GM12864 (cell line): Measurements from ENCODE around the gene LDLRAD3.

ENCODE experiments used
- DNase-seq: peaks from one replicate; pipeline ENCODE4 v3.0.0-alpha.2; 2011; ENCODE audit warnings: low read depth
- H3K4me3 ChIP-seq: 2 replicates; pipeline ENCODE4 v1.5.1; 2011; ENCODE audit warnings: mild to moderate bottlenecking, low read depth, low read length, control low read depth
- TF ChIP-seq, protein P1 (sequence below): IDR thresholded peaks from 2 replicates; pipeline ENCODE4 v1.5.1; 2011; ENCODE audit warnings: low read depth, mild to moderate bottlenecking, moderate library complexity, low read length, control low read depth, inconsistent platforms; ENCODE audit errors: missing control alignments

LDLRAD3 gene

DNA sequence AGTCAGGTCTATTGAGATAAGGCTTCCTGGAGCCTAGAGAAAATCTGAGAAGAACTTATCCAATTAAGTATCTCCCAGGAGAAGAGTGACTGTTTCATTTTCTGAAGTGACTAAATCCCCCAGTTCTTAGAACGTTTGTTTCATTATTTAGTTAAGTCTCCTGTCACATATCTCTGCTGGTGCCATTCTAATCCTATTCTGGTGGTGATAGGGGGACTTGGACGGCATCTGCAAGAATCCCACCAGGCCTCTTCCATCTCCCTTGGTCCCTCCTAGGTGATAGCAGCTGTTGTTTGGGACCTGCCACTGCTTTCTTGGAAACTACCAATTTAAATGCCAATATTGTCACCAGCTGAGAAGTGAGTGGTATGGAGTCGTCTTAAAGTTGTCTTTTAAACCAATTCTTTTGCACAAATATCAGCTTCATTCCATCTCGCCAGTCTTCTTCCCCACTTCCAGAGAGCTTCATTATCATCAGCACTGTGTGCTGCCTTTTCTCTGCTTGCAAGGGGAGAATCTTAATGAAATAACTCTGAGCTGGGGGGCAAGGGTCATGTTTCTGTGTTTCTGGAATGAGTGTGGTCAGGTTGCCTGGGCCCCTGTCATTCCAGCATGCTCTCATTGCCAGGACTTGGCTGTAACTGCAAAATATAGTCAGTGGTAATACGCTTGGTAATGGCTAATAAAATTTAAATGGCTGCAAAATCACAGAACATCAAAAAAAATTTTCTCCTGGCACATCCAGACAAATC is 104.8 kb downstream of the LDLRAD3 start:
- no peak overlapping the region for H3K4me3 ChIP-seq
- no peak for DNase-seq
- TF ChIP-seq, protein P1, sequence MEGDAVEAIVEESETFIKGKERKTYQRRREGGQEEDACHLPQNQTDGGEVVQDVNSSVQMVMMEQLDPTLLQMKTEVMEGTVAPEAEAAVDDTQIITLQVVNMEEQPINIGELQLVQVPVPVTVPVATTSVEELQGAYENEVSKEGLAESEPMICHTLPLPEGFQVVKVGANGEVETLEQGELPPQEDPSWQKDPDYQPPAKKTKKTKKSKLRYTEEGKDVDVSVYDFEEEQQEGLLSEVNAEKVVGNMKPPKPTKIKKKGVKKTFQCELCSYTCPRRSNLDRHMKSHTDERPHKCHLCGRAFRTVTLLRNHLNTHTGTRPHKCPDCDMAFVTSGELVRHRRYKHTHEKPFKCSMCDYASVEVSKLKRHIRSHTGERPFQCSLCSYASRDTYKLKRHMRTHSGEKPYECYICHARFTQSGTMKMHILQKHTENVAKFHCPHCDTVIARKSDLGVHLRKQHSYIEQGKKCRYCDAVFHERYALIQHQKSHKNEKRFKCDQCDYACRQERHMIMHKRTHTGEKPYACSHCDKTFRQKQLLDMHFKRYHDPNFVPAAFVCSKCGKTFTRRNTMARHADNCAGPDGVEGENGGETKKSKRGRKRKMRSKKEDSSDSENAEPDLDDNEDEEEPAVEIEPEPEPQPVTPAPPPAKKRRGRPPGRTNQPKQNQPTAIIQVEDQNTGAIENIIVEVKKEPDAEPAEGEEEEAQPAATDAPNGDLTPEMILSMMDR: no peak

DNA sequence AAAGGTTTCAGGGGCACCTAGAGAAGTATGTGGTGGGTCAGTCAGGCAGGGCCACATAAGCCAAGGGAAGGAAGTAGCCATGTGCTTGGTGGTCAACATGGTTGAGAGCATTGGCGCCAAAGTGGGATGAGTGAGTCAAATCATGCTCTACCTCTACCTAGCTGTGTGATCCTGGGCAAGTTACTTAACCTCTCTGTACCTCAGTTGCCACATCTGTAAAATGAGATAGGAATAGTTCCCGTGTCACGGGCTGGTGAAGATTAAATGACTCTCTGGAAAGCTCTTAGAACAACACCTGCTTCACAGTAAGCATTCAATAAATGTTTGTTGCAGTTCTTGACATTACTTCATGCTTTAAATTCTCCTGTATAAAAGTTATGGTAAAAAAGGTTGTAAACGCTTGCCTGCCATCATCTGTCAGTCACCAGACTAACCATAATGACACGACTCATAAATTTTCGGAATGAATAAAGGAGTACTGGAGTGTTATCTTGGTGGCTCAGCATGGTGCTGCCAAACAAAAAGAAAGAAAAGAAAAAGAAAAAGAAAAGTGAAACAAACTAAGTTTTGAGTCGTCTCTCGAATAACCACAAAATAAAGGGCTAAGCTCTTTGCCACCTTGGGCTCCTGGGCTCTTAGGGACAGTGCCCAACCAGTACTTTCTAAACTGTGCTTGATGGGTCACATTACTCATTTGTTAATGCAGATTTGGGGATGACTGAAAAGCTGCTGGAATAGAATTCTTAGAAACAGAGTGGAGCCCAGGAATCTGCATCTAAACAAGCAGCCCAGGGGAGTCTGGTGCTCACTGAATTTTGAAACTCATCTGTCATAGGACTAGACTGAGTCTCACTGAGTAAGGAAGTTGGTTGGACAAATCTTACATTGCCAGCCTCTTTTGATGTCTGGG is 107.6 kb downstream of the LDLRAD3 start:
- TF ChIP-seq, protein P1: no peak
- no peak overlapping the region for H3K4me3 ChIP-seq
- no peak for DNase-seq

DNA sequence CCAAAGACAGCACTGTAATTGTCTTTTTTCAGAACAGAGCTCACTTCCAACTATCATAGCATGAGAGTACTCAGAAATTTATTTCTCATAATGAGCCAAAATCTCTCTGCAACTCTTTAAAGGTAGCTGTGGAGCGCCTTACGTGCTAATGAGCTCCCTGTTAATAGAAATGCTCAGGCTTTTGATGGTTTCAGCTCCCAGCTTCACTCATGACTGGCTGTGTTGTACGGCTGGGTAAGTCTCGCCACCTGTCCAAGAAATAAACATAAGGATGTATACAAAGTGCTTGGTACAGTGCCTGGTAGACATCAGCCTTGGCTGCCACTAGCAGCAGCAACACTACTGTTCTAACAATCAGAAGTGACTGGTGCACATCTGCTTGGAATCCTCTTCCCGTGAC is 109.4 kb downstream of the LDLRAD3 start:
- H3K4me3 ChIP-seq: no peak overlapping the region
- DNase-seq: no peak
- TF ChIP-seq, protein P1: no peak

DNA sequence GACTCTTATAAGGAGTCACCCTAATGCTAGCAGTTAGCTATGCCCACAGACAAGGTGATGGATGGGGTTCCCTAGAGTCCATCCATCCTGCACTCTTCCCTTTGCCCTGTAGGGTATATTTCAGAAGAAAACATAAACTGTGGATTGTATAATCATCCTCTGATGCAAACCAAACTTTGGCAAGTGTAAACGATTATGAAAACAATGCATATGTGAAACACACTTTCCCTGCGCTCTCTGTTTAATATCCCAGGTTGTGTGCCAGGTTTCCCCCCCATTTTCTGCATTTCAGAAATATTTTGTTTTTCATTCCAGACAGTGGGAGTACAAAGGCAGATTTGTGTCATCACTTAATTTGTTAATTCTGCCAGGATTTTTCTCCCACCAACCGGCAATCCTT is 110.0 kb downstream of the LDLRAD3 start:
- TF ChIP-seq, protein P1: no peak
- H3K4me3 ChIP-seq: no peak overlapping the region
- no peak for DNase-seq

DNA sequence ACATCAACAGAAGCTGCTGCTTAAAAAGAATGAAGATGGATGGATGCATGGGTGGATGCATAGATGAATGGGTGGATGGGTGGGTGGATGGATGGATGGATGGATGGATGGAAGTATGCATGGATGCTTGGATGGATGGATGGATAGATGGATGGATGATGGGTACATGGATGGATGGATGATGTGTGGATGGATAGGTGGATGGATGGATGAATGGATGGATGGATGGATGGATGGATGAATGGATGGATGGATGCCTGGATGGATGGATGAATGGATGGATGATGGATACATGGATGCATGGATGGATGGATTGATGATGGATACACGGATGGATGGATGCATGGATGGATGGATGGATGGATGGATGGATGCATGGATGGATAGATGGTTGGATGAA is 110.8 kb downstream of the LDLRAD3 start:
- no peak overlapping the region for H3K4me3 ChIP-seq
- DNase-seq: no peak
- TF ChIP-seq, protein P1: no peak

DNA sequence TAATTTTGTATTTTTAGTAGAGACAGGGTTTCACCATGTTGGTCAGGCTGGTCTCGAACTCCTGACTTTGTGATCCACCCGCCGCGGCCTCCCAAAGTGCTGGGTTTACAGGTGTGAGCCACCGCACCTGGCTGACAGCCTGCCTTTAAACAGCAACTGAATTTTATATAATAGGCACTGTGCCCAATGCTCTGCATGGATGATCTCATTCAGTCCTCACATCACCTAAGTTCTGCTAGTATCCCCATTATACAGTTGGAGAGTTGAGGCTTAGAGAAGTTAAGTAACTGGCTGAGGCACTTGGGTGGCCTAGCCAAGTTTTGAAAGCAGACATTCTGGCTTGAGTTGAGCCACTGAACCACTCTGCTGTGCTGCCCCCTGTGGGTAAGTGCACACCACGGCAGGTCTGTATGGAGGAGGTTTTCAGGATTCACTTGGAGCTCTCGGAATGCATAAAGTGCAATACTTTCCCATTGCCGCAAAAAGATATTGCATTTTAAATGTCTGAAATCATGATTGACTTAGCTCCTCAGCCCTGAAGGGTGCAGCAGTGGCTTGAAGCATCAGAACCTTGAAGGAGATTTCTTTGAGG is 112.4 kb downstream of the LDLRAD3 start:
- no peak overlapping the region for H3K4me3 ChIP-seq
- DNase-seq: no peak
- TF ChIP-seq, protein P1: peak; percentile 59
